Parathyroid adenoma (tissue), 2 donors: ENCODE results near the gene ITPKC.

Experiments
- H2AFZ ChIP-seq: fragments of 300-600 bp; sonication (generic); one replicate; pipeline ENCODE4 v1.7.0; 2017; ENCODE audit warnings: antibody characterized with exemption, mild to moderate bottlenecking
- H3K27ac ChIP-seq: fragments of 300-600 bp; sonication (generic); one replicate; pipeline ENCODE4 v1.7.0; 2017
- H3K27me3 ChIP-seq: fragments of 300-600 bp; sonication (generic); one replicate; pipeline ENCODE4 v1.7.0; 2017; ENCODE audit warnings: low read length; ENCODE audit not compliant: control insufficient read depth, insufficient read depth
- H3K36me3 ChIP-seq: fragments of 300-600 bp; sonication (generic); one replicate; pipeline ENCODE4 v1.7.0; 2017; ENCODE audit warnings: low read length; ENCODE audit not compliant: control insufficient read depth, insufficient read depth
- H3K4me1 ChIP-seq: fragments of 300-600 bp; sonication (generic); one replicate; pipeline ENCODE4 v1.7.0; 2017; ENCODE audit warnings: control low read depth
- H3K4me2 ChIP-seq: fragments of 300-600 bp; sonication (generic); one replicate; pipeline ENCODE4 v1.7.0; 2017; ENCODE audit warnings: low read length
- H3K4me3 ChIP-seq: fragments of 300-600 bp; sonication (generic); one replicate; pipeline ENCODE4 v1.7.0; 2017; ENCODE audit warnings: low read depth, low read length
- H3K79me2 ChIP-seq: fragments of 300-600 bp; sonication (generic); one replicate; pipeline ENCODE4 v1.7.0; 2017; ENCODE audit warnings: control low read depth
- H3K9ac ChIP-seq: fragments of 300-600 bp; sonication (generic); one replicate; pipeline ENCODE4 v1.7.0; 2017; ENCODE audit warnings: mild to moderate bottlenecking
- H3K9me3 ChIP-seq: fragments of 300-600 bp; sonication (generic); one replicate; pipeline ENCODE4 v1.7.0; 2017; ENCODE audit warnings: low read length; ENCODE audit not compliant: control insufficient read depth
- TF ChIP-seq, protein P1 (sequence below): fragments of 300-600 bp; sonication (generic); IDR thresholded peaks from one replicate; pipeline ENCODE4 v1.7.0; 2017; ENCODE audit warnings: antibody characterized with exemption, mild to moderate bottlenecking
- donor health status: primary hyperparathyroidism.

ITPKC gene

DNA sequence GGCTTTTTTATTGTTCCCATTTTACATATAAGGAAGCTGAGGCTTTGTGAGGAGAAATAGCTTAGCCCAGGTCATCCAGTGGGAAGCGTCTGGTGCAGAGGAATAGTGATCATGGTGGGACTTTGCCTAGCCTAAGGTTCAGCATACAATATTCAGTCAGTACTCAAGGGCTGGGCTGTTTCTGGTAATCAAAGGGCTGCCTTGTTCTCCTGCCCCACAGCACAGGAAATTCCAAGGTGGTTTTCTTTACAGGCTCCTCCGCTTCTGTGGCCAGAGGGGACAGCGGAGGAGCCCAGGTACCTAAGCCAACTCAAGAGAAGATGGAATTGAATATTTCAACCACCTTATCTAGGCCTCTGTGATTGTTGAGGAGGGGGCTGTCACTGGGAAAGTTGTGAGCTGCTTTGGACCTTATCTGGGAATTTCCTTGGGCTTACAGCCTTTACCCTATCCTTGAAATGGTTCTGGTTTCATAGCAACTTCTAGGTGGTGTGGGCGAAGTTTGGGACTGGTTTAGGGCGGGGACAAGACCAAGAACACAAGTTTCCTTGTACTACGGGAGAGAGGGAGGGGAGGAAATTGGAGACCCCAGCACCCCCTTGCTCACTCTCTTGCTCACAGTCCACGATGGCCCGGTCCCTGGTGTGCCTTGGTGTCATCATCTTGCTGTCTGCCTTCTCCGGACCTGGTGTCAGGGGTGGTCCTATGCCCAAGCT is 58.2 kb downstream of the ITPKC start, which contains the start of gene MIA:
TSS of gene MIA (plus strand) at position 606 of the 716 bp plus-strand sequence. CDS start at position 628, 22 bp downstream.
- TF ChIP-seq, protein P1, sequence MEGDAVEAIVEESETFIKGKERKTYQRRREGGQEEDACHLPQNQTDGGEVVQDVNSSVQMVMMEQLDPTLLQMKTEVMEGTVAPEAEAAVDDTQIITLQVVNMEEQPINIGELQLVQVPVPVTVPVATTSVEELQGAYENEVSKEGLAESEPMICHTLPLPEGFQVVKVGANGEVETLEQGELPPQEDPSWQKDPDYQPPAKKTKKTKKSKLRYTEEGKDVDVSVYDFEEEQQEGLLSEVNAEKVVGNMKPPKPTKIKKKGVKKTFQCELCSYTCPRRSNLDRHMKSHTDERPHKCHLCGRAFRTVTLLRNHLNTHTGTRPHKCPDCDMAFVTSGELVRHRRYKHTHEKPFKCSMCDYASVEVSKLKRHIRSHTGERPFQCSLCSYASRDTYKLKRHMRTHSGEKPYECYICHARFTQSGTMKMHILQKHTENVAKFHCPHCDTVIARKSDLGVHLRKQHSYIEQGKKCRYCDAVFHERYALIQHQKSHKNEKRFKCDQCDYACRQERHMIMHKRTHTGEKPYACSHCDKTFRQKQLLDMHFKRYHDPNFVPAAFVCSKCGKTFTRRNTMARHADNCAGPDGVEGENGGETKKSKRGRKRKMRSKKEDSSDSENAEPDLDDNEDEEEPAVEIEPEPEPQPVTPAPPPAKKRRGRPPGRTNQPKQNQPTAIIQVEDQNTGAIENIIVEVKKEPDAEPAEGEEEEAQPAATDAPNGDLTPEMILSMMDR = no peak
- H3K36me3 ChIP-seq = no peaks in the 10 kb centered on the region
- no peaks in the 10 kb centered on the region for H3K9me3 ChIP-seq
- no peaks in the 10 kb centered on the region for H3K79me2 ChIP-seq
- H2AFZ ChIP-seq = no peak within 1 kb of the TSS
- H3K4me2 ChIP-seq = no peak within 1 kb of the TSS
- no peak within 1 kb of the TSS for H3K4me3 ChIP-seq
- no peak within 1 kb of the TSS for H3K27ac ChIP-seq
- peaks cover 2% of the 10 kb centered on the region for H3K4me1 ChIP-seq
- no peak within 1 kb of the TSS for H3K9ac ChIP-seq
- no peaks in the 10 kb centered on the region for H3K27me3 ChIP-seq

DNA sequence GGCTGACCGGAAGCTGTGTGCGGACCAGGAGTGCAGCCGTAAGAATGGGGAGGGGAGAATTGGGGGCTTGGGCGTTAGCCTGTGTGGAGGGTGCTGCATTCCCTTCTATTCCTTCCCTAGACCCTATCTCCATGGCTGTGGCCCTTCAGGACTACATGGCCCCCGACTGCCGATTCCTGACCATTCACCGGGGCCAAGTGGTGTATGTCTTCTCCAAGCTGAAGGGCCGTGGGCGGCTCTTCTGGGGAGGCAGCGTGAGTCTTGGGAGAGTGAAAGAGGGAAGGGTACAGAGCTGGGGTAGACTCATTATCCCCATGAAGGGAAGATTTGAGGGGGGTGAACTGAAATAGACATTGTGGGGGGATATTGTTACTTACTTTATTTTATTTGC is 58.7 kb downstream of the ITPKC start:
- TF ChIP-seq, protein P1 = no peak
- H3K4me3 ChIP-seq = no peak overlapping the region
- no peak overlapping the region for H3K9ac ChIP-seq
- no peaks in the 10 kb centered on the region for H3K9me3 ChIP-seq
- no peaks in the 10 kb centered on the region for H3K27me3 ChIP-seq
- H3K79me2 ChIP-seq = no peaks in the 10 kb centered on the region
- no peak overlapping the region for H3K27ac ChIP-seq
- peaks cover 2% of the 10 kb centered on the region for H3K4me1 ChIP-seq
- H3K36me3 ChIP-seq = no peaks in the 10 kb centered on the region
- no peak overlapping the region for H2AFZ ChIP-seq
- no peak overlapping the region for H3K4me2 ChIP-seq

GRCh38 chr19:40776364-40776763 is 59.5 kb downstream of the ITPKC start:
- Histone ChIP-seq H3K36me3 (no peaks in the 10 kb centered on the region), H3K27ac (no peak overlapping the region), H3K4me3 (no peak overlapping the region), H3K9ac (no peak overlapping the region), H2AFZ (no peak overlapping the region), H3K27me3 (no peaks in the 10 kb centered on the region), H3K79me2 (no peaks in the 10 kb centered on the region), H3K4me2 (no peak overlapping the region), H3K4me1 (peaks cover 2% of the 10 kb centered on the region), H3K9me3 (no peaks in the 10 kb centered on the region)
- TF ChIP-seq, protein P1 = no peak

- H3K4me3 ChIP-seq = peak overlapping the region; percentile 99
Observed at GRCh38 chr19:40776932-40777644, 60.2 kb downstream of the ITPKC start.

More at GRCh38 chr19:40776932-40777644, 60.2 kb downstream of the ITPKC start:
- Histone ChIP-seq H3K27me3 (no peaks in the 10 kb centered on the region), H3K36me3 (no peaks in the 10 kb centered on the region), H3K9ac (no peak overlapping the region), H3K27ac (peak overlapping the region; percentile 98), H3K4me1 (peaks cover 2% of the 10 kb centered on the region), H2AFZ (peak overlapping the region; percentile 85), H3K9me3 (no peaks in the 10 kb centered on the region), H3K79me2 (no peaks in the 10 kb centered on the region), H3K4me2 (peak overlapping the region; percentile 100)
- TF ChIP-seq, protein P1 = no peak
